ENCODE results near the gene COL3A1.

COL3A1 gene

DNA sequence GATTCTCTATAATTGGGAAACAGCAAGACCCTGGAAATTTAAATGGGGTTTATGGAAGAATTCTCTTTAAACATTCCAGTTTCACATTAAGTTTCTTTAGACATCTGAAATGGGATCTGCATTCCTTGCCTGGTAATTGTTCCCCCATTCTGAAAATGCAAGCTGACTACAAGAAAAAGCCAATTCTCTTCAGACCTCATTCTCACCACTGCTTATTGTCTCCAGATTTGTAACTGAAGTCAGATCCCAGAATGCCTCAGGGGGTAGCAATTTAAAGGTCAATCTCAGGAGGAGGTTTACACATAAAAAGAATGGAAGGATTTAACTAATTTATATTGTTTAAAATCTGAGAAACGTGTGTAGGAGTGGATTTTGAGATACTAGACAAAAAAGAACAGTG lies 41.2 kb downstream of the COL3A1 start:
- DNase-seq (ENCODE audit: low read depth in 4 of 4, low spot score in 1 of 4) = no peak

- DNase-seq (ENCODE audit: low read depth in 4 of 4, low spot score in 1 of 4) = no peak
These were observed 42.2 kb downstream of the COL3A1 start for GRCh38 chr2:189016311-189016861.

- no peak for DNase-seq (ENCODE audit: low read depth in 4 of 4, low spot score in 1 of 4)
These were observed 44.5 kb downstream of the COL3A1 start for GRCh38 chr2:189018631-189019030.

GRCh38 chr2:189020179-189020578 lies 46.0 kb downstream of the COL3A1 start:
- DNase-seq (ENCODE audit: low read depth in 4 of 4, low spot score in 1 of 4) = no peak

- DNase-seq (ENCODE audit: low read depth in 4 of 4, low spot score in 1 of 4) = no peak
These were observed 47.9 kb downstream of the COL3A1 start for GRCh38 chr2:189022053-189022481.

DNA sequence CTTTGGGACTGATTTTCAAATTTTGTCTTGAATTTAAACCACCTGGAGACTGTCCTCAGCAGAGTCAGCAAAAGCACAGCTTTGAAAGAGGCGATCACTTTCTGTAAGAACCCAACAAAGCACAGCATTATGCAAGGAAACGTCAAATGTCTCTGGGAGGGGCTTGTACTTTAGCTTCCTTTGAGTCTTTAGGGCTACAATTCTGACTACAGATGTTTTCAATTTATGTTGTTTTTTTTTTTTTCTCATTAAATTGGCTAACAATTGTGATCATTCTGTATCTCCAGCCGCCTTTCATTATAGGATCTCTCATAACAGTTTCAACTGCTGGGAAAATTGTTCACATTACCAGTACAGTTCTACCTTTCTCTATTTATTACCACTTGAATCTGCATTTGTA lies 48.3 kb downstream of the COL3A1 start:
- no peak for DNase-seq (ENCODE audit: low read depth in 4 of 4, low spot score in 1 of 4)

DNA sequence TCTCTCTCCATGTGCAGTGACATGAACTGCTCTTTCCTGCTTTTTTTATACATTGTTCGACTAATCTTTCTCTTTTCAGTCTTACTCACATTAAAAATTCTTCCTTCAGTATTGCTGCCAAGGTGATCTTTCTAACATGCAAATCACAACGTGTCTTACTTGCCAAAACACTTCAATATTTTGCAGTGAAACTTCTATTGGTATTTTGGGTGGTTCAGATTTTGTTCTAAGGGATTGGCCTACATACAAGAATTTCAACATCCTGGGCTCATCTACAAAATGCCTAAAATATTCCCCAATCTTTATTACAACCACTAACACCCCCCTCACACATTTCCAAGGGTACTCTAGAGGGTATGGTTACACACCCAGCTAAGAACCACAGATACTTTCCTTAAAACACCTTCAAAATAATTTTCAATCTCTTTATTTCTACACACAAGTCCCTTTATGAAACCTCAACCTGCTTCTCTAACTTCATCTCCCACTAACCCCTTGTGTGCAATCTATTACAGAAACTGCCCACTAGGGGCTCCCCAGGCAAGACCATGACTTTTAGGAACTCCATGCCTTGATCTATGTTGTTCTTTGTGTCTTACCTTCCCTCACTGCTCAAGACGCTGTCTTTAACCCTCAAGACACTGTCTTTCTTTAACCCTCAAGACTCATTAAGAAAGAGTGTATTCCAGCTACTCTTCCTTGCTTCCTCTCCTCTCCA lies 50.9 kb downstream of the COL3A1 start:
- DNase-seq (ENCODE audit: low read depth in 4 of 4, low spot score in 1 of 4) = no peak

GRCh38 chr2:189037518-189037917 lies 63.3 kb downstream of the COL3A1 start:
- no peak for DNase-seq (ENCODE audit: low read depth in 4 of 4, low spot score in 1 of 4)

- DNase-seq (ENCODE audit: low read depth in 4 of 4, low spot score in 1 of 4) = no peak
These were observed 71.7 kb downstream of the COL3A1 start for GRCh38 chr2:189045836-189046235.

- no peak for DNase-seq (ENCODE audit: low read depth in 4 of 4, low spot score in 1 of 4)
These were observed 72.1 kb downstream of the COL3A1 start for GRCh38 chr2:189046320-189046719.

- DNase-seq (ENCODE audit: low read depth in 4 of 4, low spot score in 1 of 4) = no peak
These were observed 73.2 kb downstream of the COL3A1 start for GRCh38 chr2:189047171-189047888.

- DNase-seq (ENCODE audit: low read depth in 4 of 4, low spot score in 1 of 4) = no peak
These were observed 74.0 kb downstream of the COL3A1 start for GRCh38 chr2:189048189-189048588.

GRCh38 chr2:189049709-189050164 lies 75.6 kb downstream of the COL3A1 start:
- no peak for DNase-seq (ENCODE audit: low read depth in 4 of 4, low spot score in 1 of 4)

DNA sequence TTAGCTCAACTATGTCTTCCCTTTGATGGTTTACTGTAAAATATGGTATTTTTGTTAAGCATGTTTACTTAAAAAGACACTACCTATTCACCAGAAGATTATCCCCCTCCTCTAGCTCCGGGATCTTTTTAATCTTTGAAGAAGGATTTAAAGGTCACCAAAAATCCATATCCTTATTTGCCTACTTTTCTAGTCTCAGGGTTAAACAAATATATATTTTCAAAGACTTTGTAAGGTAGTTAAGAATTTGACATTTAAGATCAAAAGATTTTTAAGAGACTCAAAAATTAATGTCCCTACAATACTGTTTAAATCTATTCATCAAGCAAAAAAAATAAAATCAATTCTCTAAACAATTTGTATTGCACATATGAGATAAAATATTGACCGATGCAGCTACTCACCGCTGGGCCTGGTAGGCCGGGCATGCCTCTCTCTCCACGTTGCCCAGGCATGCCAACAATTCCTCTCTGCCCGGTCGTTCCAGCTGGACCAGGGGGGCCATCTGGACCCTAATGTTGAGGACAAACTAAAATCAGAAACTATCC lies 76.1 kb downstream of the COL3A1 start:
- no peak for DNase-seq (ENCODE audit: low read depth in 4 of 4, low spot score in 1 of 4)

GRCh38 chr2:189056200-189057106 lies 82.3 kb downstream of the COL3A1 start:
- DNase-seq (ENCODE audit: low read depth in 4 of 4, low spot score in 1 of 4) = no peak

DNA sequence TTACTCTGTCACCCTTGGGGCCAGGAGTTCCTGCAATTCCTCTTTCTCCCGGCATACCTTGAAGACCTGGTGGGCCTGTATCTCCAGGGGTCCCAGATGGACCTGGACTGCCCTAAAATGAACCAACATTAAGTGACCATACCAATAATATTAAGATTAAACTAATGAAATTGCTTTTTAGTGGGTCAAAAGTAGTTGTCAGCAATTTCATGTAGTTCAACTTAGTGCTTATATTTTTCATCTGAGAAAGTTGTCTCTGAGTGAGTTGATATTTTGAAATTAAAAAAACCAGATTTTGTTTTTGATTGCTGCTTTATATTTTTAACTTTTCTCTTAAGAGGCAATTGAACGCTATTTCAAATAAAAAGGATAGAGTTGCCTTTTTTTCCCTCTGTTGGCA lies 83.1 kb downstream of the COL3A1 start:
- no peak for DNase-seq (ENCODE audit: low read depth in 4 of 4, low spot score in 1 of 4)

- no peak for DNase-seq (ENCODE audit: low read depth in 4 of 4, low spot score in 1 of 4)
These were observed 86.0 kb downstream of the COL3A1 start for GRCh38 chr2:189060096-189060642.

Measured in stimulated activated CD4-positive, alpha-beta T cell treated with anti-CD3 and anti-CD28 coated beads, Interleukin-1b, Interleukin-23, amount 100 ng/mL, for 24 hours (primary cell).